ENCODE results near the gene NPTXR. TPM values are rescaled to one million over a fixed set of nuclear protein-coding genes. Genes with fewer than 3 reads are reported as not detected.

Gene NPTXR
- total RNA-seq, 1 experiment from 2014 or later: 10.4 TPM

DNA sequence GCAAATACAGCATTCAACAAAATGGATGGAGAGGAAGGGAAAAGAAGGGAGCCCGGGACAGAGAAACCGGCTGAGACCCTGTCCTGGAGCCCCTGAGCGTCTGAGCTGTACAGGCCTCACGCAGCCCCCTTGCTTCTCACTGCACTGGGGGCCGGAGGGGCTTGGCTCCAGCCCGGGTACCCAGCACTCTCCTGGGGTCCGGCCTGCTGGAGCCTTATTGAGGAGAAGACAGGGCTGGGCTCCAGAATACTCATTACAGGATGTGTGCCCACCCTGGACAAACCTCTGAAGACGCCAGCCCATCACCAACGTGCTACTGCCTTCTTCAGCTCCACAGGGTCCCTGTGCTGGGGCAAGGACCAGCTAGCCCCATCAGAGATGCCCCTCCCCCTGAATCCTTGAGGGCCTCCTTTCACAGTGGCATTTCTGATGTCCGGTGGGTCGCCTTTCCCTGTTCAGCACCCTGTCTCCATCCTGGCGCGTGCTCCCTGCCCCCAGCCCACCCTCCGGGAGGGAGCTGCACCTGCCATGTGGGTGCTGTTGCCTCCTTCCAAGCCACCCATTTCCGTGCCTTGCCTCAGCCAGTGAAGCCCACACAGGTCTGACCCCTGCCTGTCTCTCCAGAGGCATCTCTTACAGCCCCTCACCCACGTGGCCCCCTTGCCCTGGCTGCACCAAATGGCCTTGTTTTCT, 73.4 kb downstream of the NPTXR start:
- Mint-ChIP-seq H3K4me3 (no peak overlapping the region), H3K4me1 (peaks cover 9% of the 10 kb centered on the region), H3K9me3 (no peaks in the 10 kb centered on the region), H3K36me3 (no peaks in the 10 kb centered on the region), H3K27ac (no peak overlapping the region), H3K27me3 (ENCODE audit: low read depth) (no peaks in the 10 kb centered on the region)
- ATAC-seq: no peak
- TF ChIP-seq IRF2 (CRISPR knock-in tag; IDR thresholded peaks at IDR 0.05; ENCODE audit: borderline replicate concordance, low read depth) (no peak), ARID4B (CRISPR knock-in tag; IDR thresholded peaks at IDR 0.05; ENCODE audit: borderline replicate concordance) (no peak), ZNF317 (CRISPR knock-in tag; IDR thresholded peaks at IDR 0.05; ENCODE audit: borderline replicate concordance, low read depth) (no peak), ZNF671 (CRISPR knock-in tag; IDR thresholded peaks at IDR 0.05) (no peak), GRHL2 (CRISPR knock-in tag; IDR thresholded peaks at IDR 0.05; ENCODE audit: insufficient replicate concordance, severe bottlenecking) (no peak), TCF7 (CRISPR knock-in tag; IDR thresholded peaks at IDR 0.05; ENCODE audit: low read depth) (no peak), RELA (CRISPR knock-in tag; IDR thresholded peaks at IDR 0.05; ENCODE audit: borderline replicate concordance) (no peak)
- TF ChIP-seq, protein P1, sequence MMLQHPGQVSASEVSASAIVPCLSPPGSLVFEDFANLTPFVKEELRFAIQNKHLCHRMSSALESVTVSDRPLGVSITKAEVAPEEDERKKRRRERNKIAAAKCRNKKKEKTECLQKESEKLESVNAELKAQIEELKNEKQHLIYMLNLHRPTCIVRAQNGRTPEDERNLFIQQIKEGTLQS (CRISPR knock-in tag; conservative IDR thresholded peaks at IDR 0.05): no peak
- TF ChIP-seq, protein P2, sequence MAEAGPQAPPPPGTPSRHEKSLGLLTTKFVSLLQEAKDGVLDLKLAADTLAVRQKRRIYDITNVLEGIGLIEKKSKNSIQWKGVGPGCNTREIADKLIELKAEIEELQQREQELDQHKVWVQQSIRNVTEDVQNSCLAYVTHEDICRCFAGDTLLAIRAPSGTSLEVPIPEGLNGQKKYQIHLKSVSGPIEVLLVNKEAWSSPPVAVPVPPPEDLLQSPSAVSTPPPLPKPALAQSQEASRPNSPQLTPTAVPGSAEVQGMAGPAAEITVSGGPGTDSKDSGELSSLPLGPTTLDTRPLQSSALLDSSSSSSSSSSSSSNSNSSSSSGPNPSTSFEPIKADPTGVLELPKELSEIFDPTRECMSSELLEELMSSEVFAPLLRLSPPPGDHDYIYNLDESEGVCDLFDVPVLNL (CRISPR knock-in tag; IDR thresholded peaks at IDR 0.05; ENCODE audit: borderline replicate concordance, low read depth): no peak
- ChIA-PET CTCF (interaction anchor here (0.7 to 5.3 kb wide), 9 partner anchors 13 to 353 kb away, joined by 3 to 83 read pairs (median 50); partner anchors contain the start of genes CBX6 and NPTXR), POLR2A (no interaction called here)
- DNase-seq (ENCODE audit: low spot score): no peak

Other genes starting within 250 kb of the NPTXR start
- gene FAM227A, start 187.6 kb downstream of the NPTXR start, total RNA-seq (2021): 3.8 to 6.3 TPM (median 6.0 TPM) in 3 replicates
- gene CBY1, start 187.4 kb downstream of the NPTXR start, total RNA-seq (2021): 26.5 to 28.3 TPM (median 28.1 TPM) in 3 replicates
- gene TOMM22, start 162.1 kb downstream of the NPTXR start, total RNA-seq (2021): 131 to 146 TPM (median 135 TPM) in 3 replicates
- gene JOSD1, start 143.1 kb downstream of the NPTXR start, total RNA-seq (2021): 22.2 to 26.2 TPM (median 24.5 TPM) in 3 replicates
- 98.9 to 108 TPM (median 101 TPM) in 3 replicates for gene GTPBP1, start 138.1 kb downstream of the NPTXR start, total RNA-seq (2021)
- gene SUN2, start 88.0 kb downstream of the NPTXR start, total RNA-seq (2021): 17.7 to 30.1 TPM (median 18.6 TPM) in 3 replicates
- 11.8 to 12.2 TPM (median 12.1 TPM) in 3 replicates for gene DNAL4, start 49.9 kb downstream of the NPTXR start, total RNA-seq (2021)
- gene CBX6, start 28.2 kb upstream of the NPTXR start, total RNA-seq (2021): 21.5 to 27.0 TPM (median 23.8 TPM) in 3 replicates
- not detected in 3 replicates for gene APOBEC3A, start 113.6 kb upstream of the NPTXR start, total RNA-seq (2021)
- 4.0 to 7.5 TPM (median 6.4 TPM) in 3 replicates for gene APOBEC3B, start 138.3 kb upstream of the NPTXR start, total RNA-seq (2021)
- gene APOBEC3C, start 170.2 kb upstream of the NPTXR start, total RNA-seq (2021): 33.4 to 40.4 TPM (median 39.4 TPM) in 3 replicates
- 5.4 to 10.6 TPM (median 7.0 TPM) in 3 replicates for gene APOBEC3D, start 177.1 kb upstream of the NPTXR start, total RNA-seq (2021)
- 8.7 to 13.1 TPM (median 11.0 TPM) in 3 replicates for gene APOBEC3F, start 196.8 kb upstream of the NPTXR start, total RNA-seq (2021)
- 1.8 to 2.2 TPM (median 2.1 TPM) in 3 replicates for gene APOBEC3G, start 233.2 kb upstream of the NPTXR start, total RNA-seq (2021)

Measured in WTC11 (cell line).